ENCODE results near the gene GPSM1.

GRCh38 chr9:136293476-136294077 lies 33.8 kb upstream of the GPSM1 start:
- TF ChIP-seq CTCF (IDR thresholded peaks at IDR 0.05), result no peak
- no peak for TF ChIP-seq POLR2A (IDR thresholded peaks at IDR 0.05)
